GM13976 (cell line): ENCODE results near the gene MAN2A2.

ENCODE experiments used
- DNase-seq: peaks from one replicate; pipeline ENCODE4 v3.0.0; 2012; ENCODE audit warnings: low spot score
- CTCF ChIP-seq: IDR thresholded peaks from 2 replicates; pipeline ENCODE4 v1.5.1; 2012; ENCODE audit warnings: borderline replicate concordance, mild to moderate bottlenecking; ENCODE audit not compliant: insufficient read depth; ENCODE audit errors: extremely low read depth, missing control alignments, control extremely low read depth
- in situ Hi-C: fragments of 300-500 bp; cut with MboI; formaldehyde crosslinking; loops from one replicate; pipeline ENCODE4 v1.12.0; 2022; ENCODE audit warnings: low sequenced_read_pairs, mixed read lengths, inconsistent platforms; ENCODE audit not compliant: unreplicated experiment

MAN2A2 gene

GRCh38 chr15:90875549-90875981 is 27.5 kb upstream of the MAN2A2 start:
- no peak for TF ChIP-seq CTCF
- no peak for DNase-seq
- in situ Hi-C loops = loop anchor here (25.0 kb wide), 2 partner anchors 388 to 563 kb away; no protein-coding TSS in a partner anchor

GRCh38 chr15:90876046-90876445 is 27.1 kb upstream of the MAN2A2 start:
- in situ Hi-C loops = loop anchor here (25.0 kb wide), 2 partner anchors 389 to 564 kb away; no protein-coding TSS in a partner anchor
- no peak for TF ChIP-seq CTCF
- DNase-seq = no peak

GRCh38 chr15:90876512-90877170 is 26.5 kb upstream of the MAN2A2 start:
- in situ Hi-C loops = loop anchor here (25.0 kb wide), 2 partner anchors 389 to 564 kb away; no protein-coding TSS in a partner anchor
- no peak for TF ChIP-seq CTCF
- no peak for DNase-seq

GRCh38 chr15:90877315-90877714 is 25.8 kb upstream of the MAN2A2 start:
- in situ Hi-C loops = loop anchor here (25.0 kb wide), 2 partner anchors 390 to 565 kb away; no protein-coding TSS in a partner anchor
- no peak for DNase-seq
- TF ChIP-seq CTCF = no peak

GRCh38 chr15:90877996-90878395 is 25.1 kb upstream of the MAN2A2 start:
- in situ Hi-C loops = loop anchor here (25.0 kb wide), 2 partner anchors 391 to 566 kb away; no protein-coding TSS in a partner anchor
- no peak for DNase-seq
- no peak for TF ChIP-seq CTCF

GRCh38 chr15:90878660-90879059 is 24.4 kb upstream of the MAN2A2 start:
- DNase-seq = no peak
- no peak for TF ChIP-seq CTCF
- in situ Hi-C loops = loop anchor here (25.0 kb wide), 2 partner anchors 391 to 566 kb away; no protein-coding TSS in a partner anchor
